B cell (primary cell): ENCODE results near the gene LRRC58. TPM values are rescaled to one million over a fixed set of nuclear protein-coding genes. Genes with fewer than 3 reads are reported as not detected.

ENCODE experiments used
- ATAC-seq: fragments of 200-7000 bp; cut with Tn5 transposase; one replicate; pipeline ENCODE4 v1.10.0; 2021; ENCODE audit warnings: low read depth, mild to moderate bottlenecking, moderate number of reproducible peaks, moderate library complexity
- CTCF ChIA-PET: fragments of 350-600 bp; sonication (Branson Sonifier 250); formaldehyde crosslinking; loops from one replicate; lab custom pipeline; 2021; ENCODE audit warnings: antibody characterized with exemption, inconsistent platforms; lab: Charles Lee
- POLR2A ChIA-PET: fragments of 350-600 bp; sonication (Branson Sonifier 250); formaldehyde crosslinking; loops from one replicate; lab custom pipeline; 2021; ENCODE audit warnings: antibody characterized with exemption; lab: Charles Lee
- DNase-seq: peaks from one replicate; pipeline ENCODE4 v3.0.0; 2013
- H2AFZ ChIP-seq: 2 replicates; pipeline ENCODE4 v1.6.1; 2012; ENCODE audit warnings: mild to moderate bottlenecking, low read depth, low read length; ENCODE audit not compliant: insufficient read depth, poor library complexity, severe bottlenecking
- H3K27ac ChIP-seq, 2 donors: 1 replicate in 1 of 2; 2 replicates in 1 of 2; pipeline ENCODE4 v1.5.1; 2012 to 2013; ENCODE audit warnings: low read length in 2 of 2, mild to moderate bottlenecking in 2 of 2, moderate library complexity in 1 of 2
- H3K27me3 ChIP-seq, 4 experiments: fragments of 200-600 bp in 1 of 4; sonication (generic) in 1 of 4; replicated peaks in 1 of 4; 1 replicate in 2 of 4; 2 replicates in 2 of 4; pipeline versions ENCODE4 v1.6.1 to v1.7.0; 2013 to 2016; ENCODE audit warnings: low read length in 3 of 4, mild to moderate bottlenecking in 2 of 4, mixed read lengths in 1 of 4, moderate library complexity in 1 of 4; ENCODE audit not compliant: insufficient read depth in 4 of 4, control insufficient read depth in 3 of 4; ENCODE audit errors: control extremely low read depth in 1 of 4
- H3K36me3 ChIP-seq, 2 experiments: replicated peaks in 1 of 2; 1 replicate in 1 of 2; 2 replicates in 1 of 2; pipeline versions ENCODE4 v1.6.1 to v1.7.1; 2013; ENCODE audit warnings: low read length in 1 of 2; ENCODE audit not compliant: insufficient read depth in 2 of 2, control insufficient read depth in 1 of 2; ENCODE audit errors: control extremely low read depth in 1 of 2, extremely low read depth in 1 of 2
- H3K4me1 ChIP-seq, 2 donors: fragments of 200-600 bp in 1 of 2; sonication (generic) in 1 of 2; 1 replicate in 1 of 2; 2 replicates in 1 of 2; pipeline versions ENCODE4 v1.5.1 to v1.6.1; 2013 to 2017; ENCODE audit warnings: low read length in 2 of 2; ENCODE audit not compliant: control insufficient read depth in 2 of 2, insufficient read depth in 2 of 2
- H3K4me2 ChIP-seq: replicated peaks from 2 replicates; pipeline ENCODE3; 2012; ENCODE audit warnings: mild to moderate bottlenecking, low read depth, low read length; ENCODE audit not compliant: poor library complexity, severe bottlenecking
- H3K4me3 ChIP-seq, 5 experiments: fragments of 200-600 bp in 1 of 5; sonication (generic) in 1 of 5; 1 replicate in 3 of 5; 2 replicates in 2 of 5; pipeline versions ENCODE4 v1.5.1 to v1.7.0; 2011 to 2016; ENCODE audit warnings: low read length in 4 of 5, mild to moderate bottlenecking in 4 of 5, low read depth in 2 of 5, control low read depth in 1 of 5, moderate library complexity in 1 of 5; ENCODE audit not compliant: insufficient read depth in 1 of 5; ENCODE audit errors: control extremely low read depth in 1 of 5, extremely low read depth in 1 of 5
- H3K79me2 ChIP-seq: fragments of 200-600 bp; sonication (generic); one replicate; pipeline ENCODE4 v1.6.0; 2016; ENCODE audit warnings: low read length; ENCODE audit not compliant: control insufficient read depth, insufficient read depth
- H3K9ac ChIP-seq: fragments of 200-600 bp; sonication (generic); 2 replicates; pipeline ENCODE4 v1.6.1; 2017; ENCODE audit warnings: mild to moderate bottlenecking, low read length, moderate library complexity
- H3K9me3 ChIP-seq, 3 donors: one replicate each; pipeline versions ENCODE4 v1.6.1 to v1.7.1; 2013; ENCODE audit warnings: low read length in 2 of 3; ENCODE audit not compliant: control insufficient read depth in 2 of 3, insufficient read depth in 1 of 3; ENCODE audit errors: control extremely low read depth in 1 of 3
- H4K20me1 ChIP-seq: 2 replicates; pipeline ENCODE4 v1.6.0; 2012; ENCODE audit warnings: mild to moderate bottlenecking, low read length; ENCODE audit not compliant: insufficient read depth, control insufficient read depth, poor library complexity, severe bottlenecking
- H3K27ac Mint-ChIP-seq: one replicate; pipeline ENCODE4 v1.8.0; 2021; ENCODE audit warnings: mixed read lengths
- H3K27me3 Mint-ChIP-seq: one replicate; pipeline ENCODE4 v1.8.0; 2021; ENCODE audit warnings: mixed read lengths
- H3K4me1 Mint-ChIP-seq: one replicate; pipeline ENCODE4 v1.8.0; 2021; ENCODE audit warnings: mixed read lengths
- H3K4me3 Mint-ChIP-seq: one replicate; pipeline ENCODE4 v1.8.0; 2021; ENCODE audit warnings: mixed read lengths
- H3K9me3 Mint-ChIP-seq: one replicate; pipeline ENCODE4 v1.8.0; 2022; ENCODE audit warnings: mixed read lengths; ENCODE audit not compliant: insufficient read depth
- EZH2 ChIP-seq: IDR thresholded peaks from 2 replicates; pipeline ENCODE4 v1.6.1; 2012; ENCODE audit warnings: borderline replicate concordance, low read depth, mild to moderate bottlenecking, moderate library complexity, low read length; ENCODE audit not compliant: insufficient read depth, poor library complexity, severe bottlenecking
- WGBS: methylation state at CpG from one replicate; pipeline ENCODE4 v1.1.5; 2013; ENCODE audit warnings: missing lambda C conversion rate; ENCODE audit not compliant: insufficient coverage; 5-methylcytosine and 5-hydroxymethylcytosine counted together
- intact Hi-C: fragments of 100-400 bp; cut with micrococcal nuclease; formaldehyde crosslinking; loops from one replicate; pipeline ENCODE4 v1.10.0; 2022
- polyA plus RNA-seq: library from polyadenylated mRNA; depleted of rRNA; stranded (reverse); fragments of >200 nt; gene quantifications from 2 replicates; pipeline ENCODE4 v1.2.3, GENCODE V29; 2012
- total RNA-seq, 2 donors: library from RNA; stranded (reverse); fragments of 120-200 nt in 1 of 2; gene quantifications; 1 replicate in 1 of 2; 2 replicates in 1 of 2; pipeline versions ENCODE4 v1.2.3 to v1.2.4, GENCODE V29; 2013 to 2022
- TF ChIP-seq, protein P1 (sequence below): fragments of 200-600 bp; IDR thresholded peaks from one replicate; pipeline ENCODE4 v1.8.0; 2022; ENCODE audit warnings: antibody characterized with exemption, mild to moderate bottlenecking

The LRRC58 gene
- total and polyA plus RNA-seq, 2 donors (not counting 1 experiment from before 2014, with no cell fraction given): 5.0 to 16.7 TPM

DNA sequence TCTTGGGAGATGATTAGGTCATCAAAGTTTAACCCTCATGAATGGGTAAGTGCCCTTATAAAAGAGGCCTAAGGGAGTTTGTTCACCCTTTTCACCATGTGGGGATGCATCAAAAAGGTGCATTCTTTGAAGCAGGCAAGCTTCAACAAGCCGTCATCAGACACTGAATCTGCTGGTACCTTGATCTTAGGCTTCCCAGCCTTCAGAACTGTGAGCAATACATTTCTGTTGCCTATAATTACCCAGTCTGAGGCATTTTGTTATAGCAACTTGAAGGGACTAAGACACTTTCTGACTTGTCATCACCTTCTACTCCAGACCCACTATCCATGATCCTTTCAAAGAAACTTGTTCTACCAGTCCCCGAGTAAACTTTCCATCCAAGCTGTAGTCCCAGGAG, 44.6 kb upstream of the LRRC58 start:
- TF ChIP-seq, protein P1, sequence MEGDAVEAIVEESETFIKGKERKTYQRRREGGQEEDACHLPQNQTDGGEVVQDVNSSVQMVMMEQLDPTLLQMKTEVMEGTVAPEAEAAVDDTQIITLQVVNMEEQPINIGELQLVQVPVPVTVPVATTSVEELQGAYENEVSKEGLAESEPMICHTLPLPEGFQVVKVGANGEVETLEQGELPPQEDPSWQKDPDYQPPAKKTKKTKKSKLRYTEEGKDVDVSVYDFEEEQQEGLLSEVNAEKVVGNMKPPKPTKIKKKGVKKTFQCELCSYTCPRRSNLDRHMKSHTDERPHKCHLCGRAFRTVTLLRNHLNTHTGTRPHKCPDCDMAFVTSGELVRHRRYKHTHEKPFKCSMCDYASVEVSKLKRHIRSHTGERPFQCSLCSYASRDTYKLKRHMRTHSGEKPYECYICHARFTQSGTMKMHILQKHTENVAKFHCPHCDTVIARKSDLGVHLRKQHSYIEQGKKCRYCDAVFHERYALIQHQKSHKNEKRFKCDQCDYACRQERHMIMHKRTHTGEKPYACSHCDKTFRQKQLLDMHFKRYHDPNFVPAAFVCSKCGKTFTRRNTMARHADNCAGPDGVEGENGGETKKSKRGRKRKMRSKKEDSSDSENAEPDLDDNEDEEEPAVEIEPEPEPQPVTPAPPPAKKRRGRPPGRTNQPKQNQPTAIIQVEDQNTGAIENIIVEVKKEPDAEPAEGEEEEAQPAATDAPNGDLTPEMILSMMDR: no peak
- TF ChIP-seq EZH2: no peak
- ChIA-PET POLR2A (no interaction called here), CTCF (no interaction called here)
- Histone ChIP-seq H3K27me3 (no peaks in the 10 kb centered on the region), H3K79me2 (no peaks in the 10 kb centered on the region), H3K9me3 (no peaks in the 10 kb centered on the region), H3K4me1 (no peaks in the 10 kb centered on the region), H3K9ac (no peak overlapping the region), H3K36me3 (no peaks in the 10 kb centered on the region), H4K20me1 (no peaks in the 10 kb centered on the region), H3K4me2 (no peak overlapping the region), H2AFZ (no peak overlapping the region), H3K27ac (no peak overlapping the region), H3K4me3 (no peak overlapping the region)
- intact Hi-C loops: no loop called here
- H3K27ac Mint-ChIP-seq: no peak overlapping the region
- H3K9me3 Mint-ChIP-seq: no peaks in the 10 kb centered on the region
- no peak for DNase-seq
- no peak for ATAC-seq
- no peaks in the 10 kb centered on the region for H3K27me3 Mint-ChIP-seq
- H3K4me1 Mint-ChIP-seq: peaks cover 16% of the 10 kb centered on the region
- WGBS: 100% methylated on average over 1 of the region's 2 CpGs
- H3K4me3 Mint-ChIP-seq: no peak overlapping the region

DNA sequence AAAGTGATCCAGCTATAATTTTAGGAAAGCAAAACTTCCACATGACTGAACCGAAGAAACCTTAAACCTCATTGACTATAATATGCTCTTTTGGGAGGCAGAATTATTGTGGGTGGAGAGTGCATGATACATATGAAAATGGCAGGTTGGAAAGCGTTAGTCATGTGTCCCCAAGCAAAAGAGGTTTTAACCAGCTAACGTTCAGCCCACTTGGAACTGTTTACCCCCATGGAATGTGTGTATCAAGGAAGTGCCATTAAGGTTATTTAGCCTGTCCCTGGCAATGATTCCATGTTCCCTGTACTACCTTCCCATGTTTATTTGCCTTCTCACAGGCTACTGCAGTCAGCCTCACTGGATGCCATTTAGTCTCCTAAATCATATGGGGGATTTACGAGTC, 44.1 kb upstream of the LRRC58 start:
- POLR2A ChIA-PET: no interaction called here
- Histone ChIP-seq H3K4me2 (no peak overlapping the region), H3K27ac (no peak overlapping the region), H3K9ac (no peak overlapping the region), H3K4me3 (no peak overlapping the region), H4K20me1 (no peaks in the 10 kb centered on the region), H2AFZ (no peak overlapping the region), H3K36me3 (no peaks in the 10 kb centered on the region), H3K9me3 (no peaks in the 10 kb centered on the region), H3K27me3 (no peaks in the 10 kb centered on the region), H3K79me2 (no peaks in the 10 kb centered on the region), H3K4me1 (no peaks in the 10 kb centered on the region)
- peaks cover 15% of the 10 kb centered on the region for H3K4me1 Mint-ChIP-seq
- H3K4me3 Mint-ChIP-seq: no peak overlapping the region
- DNase-seq: no peak
- no peaks in the 10 kb centered on the region for H3K27me3 Mint-ChIP-seq
- H3K9me3 Mint-ChIP-seq: no peaks in the 10 kb centered on the region
- no peak for TF ChIP-seq EZH2
- TF ChIP-seq, protein P1: no peak
- no peak overlapping the region for H3K27ac Mint-ChIP-seq
- intact Hi-C loops: no loop called here
- no CpG with 5 or more reads among the region's 4 CpGs for WGBS
- CTCF ChIA-PET: interaction anchor here (0.8 kb wide), 1 partner anchor 24 kb away, joined by 4 read pairs; no protein-coding TSS in a partner anchor
- ATAC-seq: no peak
